GOT3 (cell line): ENCODE measurements around the gene DYNLL1.
A peak's percentile ranks its signal among the peaks of the same experiment; 100 is the strongest.
"Not testable (repeated sequence)": the region's sequence is repeated elsewhere in the genome, so short reads cannot be mapped to it uniquely, and the experiment has no call there.

Experiments
- DNase-seq: peaks from one replicate; lab custom pipeline; 2025; ENCODE audit warnings: mixed read lengths; lab: John Stamatoyannopoulos, UW

DYNLL1 gene

DNA sequence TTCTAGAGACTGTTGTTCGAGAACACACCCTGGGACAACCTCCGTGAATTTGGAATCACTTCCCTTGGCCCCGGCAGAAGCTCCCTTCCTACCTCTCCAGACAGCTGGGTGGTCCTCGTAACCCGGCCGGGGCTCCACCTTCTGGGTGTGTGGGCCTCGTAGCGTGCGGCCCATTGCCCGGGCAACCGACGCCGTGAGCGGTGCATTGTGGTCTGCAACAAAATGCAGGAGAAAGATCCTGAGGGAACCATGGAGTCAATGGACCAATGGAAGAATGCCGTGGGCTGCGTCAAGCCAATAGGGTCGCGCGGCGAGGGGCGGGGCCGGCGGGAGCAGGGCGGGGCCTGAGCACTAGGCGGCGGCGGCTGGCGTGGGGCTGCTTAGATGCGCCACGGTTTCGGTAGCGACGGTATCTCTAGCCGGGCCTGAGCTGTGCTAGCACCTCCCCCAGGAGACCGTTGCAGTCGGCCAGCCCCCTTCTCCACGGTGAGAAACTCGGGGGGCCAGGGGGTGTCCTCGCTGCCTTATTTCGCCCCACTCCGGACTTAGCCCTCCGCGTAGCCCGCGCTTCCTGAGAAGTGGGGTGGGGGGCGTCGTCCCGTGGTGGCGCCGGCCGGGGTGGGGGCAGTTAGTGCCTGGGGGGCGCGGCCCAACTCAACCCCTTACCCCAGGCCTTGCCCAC lies at the start of gene DYNLL1:
TSS of gene DYNLL1 (plus strand) at position 383 of the 682 bp plus-strand sequence. CDS start 309 bp downstream, outside the sequence.
- DNase-seq: peak; percentile 95

DNA sequence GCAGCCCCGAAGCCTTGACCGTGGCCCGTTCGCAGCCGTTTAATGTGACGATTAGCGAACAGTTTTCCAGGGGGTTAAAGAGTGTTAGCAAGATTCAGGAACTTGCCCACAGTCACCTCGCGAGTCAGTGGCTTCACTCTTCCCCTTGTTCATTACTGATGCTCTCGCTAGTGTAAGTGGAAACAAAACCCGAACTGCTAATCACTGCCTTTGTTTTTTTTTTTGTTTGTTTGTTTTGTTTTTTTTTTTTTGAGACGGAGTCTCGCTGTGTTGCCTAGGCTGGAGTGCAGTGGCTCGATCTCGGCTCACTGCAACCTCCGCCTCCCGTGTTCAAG lies 49.1 kb upstream of the DYNLL1 start:
- DNase-seq: not testable (repeated sequence)

- DNase-seq: no peak
These were observed 47.9 kb upstream of the DYNLL1 start for GRCh38 chr12:120447992-120448391.

- not testable (repeated sequence) for DNase-seq
These were observed 43.4 kb upstream of the DYNLL1 start for GRCh38 chr12:120452524-120452923.

DNA sequence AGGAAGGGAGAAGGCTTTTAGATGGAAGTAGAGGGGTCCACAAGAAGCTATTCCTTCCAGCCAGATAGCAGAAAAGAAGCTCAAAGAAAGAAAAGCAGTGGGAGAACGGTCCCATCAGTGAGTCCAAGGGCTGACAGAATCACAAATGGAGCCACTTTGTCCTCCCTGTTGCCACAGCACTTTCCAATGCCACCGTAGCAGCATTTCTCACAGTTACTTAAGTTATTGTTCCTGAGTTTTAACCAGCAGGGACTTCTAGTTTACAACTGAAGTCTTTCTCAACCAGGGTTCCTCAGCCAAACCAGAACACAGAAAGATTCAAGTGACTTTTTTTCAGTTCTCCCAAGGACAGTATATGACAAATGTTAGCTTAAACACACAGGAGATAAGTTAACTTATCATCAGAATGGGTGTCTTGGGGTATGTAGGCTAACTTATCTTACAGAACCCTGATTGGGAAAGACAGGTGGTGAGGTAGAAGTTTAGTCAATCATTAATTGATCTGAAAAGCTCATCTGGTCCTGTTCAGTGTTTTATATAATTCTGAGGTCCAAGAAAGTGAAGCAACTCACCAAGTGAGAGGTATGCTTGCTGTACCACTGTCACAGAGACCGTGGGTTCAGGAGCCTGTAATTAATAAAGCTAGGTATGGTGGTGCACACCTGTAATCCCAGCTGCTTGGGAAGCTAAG lies 42.7 kb upstream of the DYNLL1 start:
- DNase-seq: no peak

GRCh38 chr12:120453977-120454376 lies 41.9 kb upstream of the DYNLL1 start:
- no peak for DNase-seq

DNA sequence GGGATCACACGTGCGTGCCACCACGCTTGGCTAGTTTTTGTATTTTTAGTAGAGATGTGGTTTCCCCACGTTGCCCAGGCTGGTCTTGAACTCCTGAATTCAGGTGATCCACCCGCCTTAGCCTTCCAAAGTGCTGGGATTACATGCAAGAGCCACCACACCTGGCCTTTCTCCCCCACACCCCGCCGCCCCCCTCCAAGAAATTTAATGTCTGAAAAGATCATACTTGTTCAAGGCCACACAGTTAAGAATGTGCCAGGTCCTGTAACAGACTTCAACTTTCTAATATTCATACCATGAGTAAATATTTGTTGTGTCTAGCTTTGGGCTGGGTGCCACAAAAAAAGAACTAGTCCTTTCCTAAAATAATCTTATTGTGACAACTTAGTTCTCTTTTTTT lies 40.6 kb upstream of the DYNLL1 start:
- DNase-seq: no peak

- DNase-seq: no peak
These were observed 38.8 kb upstream of the DYNLL1 start for GRCh38 chr12:120457133-120457532.

DNA sequence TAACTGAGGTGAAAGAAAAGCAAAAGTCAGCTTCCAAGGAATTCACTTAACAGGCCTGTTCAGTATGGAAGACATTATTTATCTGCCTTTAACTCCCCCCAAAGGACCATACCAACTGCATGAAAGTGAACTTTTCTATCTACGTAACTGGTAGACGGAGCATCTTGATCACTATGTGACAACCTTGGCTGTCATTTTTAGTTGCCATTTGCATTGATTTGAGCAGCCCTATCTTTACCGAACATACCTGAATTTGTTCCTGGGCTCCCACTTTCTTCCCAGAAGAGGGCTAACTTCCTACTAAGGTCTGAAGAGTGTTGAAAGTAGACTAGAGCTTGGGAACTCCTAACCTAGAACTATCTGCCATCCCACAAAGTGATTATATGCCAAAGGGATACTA lies 35.8 kb upstream of the DYNLL1 start:
- no peak for DNase-seq

DNA sequence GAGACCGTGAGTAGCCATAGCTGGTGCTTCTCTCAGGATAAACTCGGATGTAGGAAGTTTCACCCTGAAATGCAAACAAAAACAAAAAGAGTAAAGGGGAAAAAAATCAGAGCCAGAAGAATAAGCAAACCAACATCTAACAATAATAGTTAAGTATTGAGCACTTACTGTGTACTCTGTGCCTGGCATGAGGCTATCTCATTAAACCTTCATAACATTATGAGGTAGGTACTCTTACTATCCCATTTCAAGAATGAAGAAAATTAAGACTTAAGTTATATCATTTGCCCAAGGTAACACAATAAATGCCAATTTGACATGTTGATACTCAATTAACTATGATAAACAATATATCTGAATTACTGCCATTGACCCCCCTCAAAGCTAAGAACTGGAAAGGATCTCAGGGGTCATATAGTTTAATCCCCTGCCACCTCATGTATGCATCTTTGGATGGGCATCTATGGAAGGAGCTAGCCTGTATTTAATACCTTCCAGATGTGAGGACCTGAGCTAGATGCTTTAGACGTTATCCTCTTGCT lies 33.7 kb upstream of the DYNLL1 start:
- DNase-seq: no peak

DNA sequence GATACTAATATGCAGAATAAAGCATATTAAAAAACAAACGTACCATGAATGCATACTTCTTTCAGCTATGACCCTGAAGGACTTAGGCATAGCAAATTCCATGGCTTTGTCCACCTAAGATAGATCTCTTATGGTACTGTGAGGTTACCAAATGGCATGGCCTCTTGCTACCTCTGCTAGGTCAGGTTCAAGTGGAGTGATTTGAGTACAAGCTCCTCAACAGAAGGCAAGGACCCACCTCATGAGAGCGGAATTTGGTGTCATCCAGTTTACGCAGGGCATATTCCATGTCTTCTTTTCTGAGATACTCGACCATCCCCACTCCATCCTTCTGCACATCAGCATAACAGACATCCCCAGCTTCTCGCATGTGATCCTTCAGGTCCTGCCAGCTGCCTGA lies 32.2 kb upstream of the DYNLL1 start:
- no peak for DNase-seq

- DNase-seq: no peak
These were observed 30.2 kb upstream of the DYNLL1 start for GRCh38 chr12:120465756-120466155.

DNA sequence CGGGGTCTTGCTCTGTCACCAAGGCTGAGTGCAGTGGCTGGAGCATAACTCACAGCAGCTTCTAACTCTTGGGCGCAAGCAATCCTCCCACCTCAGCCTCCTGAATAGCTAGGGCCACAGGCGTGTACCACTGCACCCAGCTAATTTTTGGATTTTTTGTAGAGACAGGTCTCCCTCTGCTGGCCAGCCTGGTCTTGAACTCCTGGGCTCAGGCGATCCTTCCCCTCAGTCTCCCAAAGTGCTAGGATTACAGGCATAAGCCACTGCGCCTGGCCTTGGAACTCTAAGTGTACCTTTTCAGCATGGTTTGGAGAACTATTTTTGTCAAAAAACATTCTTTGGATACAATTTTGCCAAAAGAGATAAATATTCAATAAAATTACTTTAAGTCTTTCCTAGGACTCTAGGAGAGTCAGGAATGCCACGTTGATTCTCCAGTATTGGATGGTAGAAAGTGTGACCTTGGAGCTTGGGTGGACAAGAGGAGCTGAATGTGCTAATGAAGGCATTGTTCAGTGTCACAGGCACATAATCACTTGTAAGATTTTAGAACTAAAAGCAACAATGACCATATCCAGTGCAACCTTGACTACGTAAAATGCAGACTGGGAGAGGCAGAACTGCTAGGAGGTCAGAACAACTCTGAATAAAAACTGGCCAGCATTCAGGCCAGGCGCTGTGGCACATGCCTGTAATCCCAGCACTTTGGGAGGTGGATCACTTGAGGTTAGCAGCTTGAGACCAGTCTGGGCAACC lies 29.2 kb upstream of the DYNLL1 start:
- no peak for DNase-seq

DNA sequence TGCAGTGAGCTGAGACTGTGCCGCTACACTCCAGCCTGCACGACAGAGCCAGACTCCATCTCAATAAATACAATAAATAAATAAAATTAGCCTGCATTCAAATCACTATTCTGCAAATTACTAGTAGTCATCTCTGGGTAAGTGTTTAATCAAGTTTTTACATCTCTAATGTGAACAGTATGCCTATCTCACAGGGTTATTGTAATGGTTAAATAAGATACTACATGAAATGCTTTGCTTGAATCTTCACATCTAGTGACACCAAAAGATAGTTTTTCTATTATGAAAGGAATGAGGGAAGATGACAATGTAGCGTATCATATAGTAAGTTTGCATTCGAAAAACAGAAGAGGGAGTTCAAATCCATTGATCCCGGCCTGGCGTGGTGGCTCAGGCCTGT lies 28.5 kb upstream of the DYNLL1 start:
- DNase-seq: no peak

DNA sequence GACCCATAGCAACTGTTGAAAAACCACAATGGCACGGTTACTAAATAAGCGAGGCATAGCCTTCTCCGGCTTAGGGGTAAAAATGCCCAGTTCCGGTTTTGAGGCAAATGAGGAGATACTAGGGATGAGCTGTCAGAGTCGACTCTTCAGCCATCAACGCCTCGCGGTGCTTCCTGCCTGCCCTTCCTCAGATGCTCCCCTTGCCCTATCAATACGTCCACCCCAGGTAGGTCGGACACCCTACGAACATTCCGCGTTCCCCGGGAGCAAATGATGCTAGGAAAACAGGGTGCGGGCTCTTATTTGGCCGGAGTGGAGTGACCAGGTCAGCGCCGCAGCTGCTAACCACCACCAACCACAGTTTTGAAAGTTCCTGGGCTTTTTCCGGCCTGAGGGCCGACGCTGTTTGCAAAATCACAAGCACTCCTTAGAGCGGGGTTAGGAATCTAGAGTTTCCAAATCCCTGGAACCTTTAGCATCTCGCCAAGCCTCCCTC lies 27.5 kb upstream of the DYNLL1 start:
- no peak for DNase-seq

DNA sequence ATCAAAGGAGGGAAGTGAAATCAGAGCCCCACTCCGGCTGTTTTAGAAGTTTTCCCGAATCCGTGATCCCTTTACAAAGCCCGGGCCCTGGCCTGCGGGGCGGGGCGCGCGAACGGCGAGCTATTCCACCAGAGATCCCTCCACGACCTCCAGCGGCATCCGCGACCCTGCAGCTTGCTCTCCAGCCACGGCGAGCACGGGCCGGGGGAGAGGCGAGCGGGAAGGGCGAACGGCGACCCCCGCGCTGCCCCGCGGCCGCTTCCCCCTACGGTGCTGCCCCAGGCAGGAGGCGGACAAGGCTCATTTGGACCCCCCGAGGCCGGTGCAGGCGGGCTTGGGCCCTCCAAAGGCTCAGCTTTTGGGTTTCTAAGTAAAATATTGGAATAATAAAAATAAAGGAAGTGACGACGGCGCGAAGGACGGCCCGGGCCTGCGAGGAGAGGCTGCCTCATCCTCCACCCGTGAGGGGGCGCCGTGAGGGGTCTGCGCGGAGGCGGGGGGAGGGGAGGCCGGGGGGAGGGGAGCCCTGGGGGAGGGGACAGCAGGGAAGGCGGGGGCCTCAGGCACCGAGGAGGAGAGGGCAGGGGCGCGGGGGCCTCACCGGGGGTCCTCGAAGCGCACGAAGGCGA lies 27.0 kb upstream of the DYNLL1 start:
- DNase-seq: no peak

GRCh38 chr12:120469450-120470149 lies 26.3 kb upstream of the DYNLL1 start, which contains the start of gene SRSF9:
Gene SRSF9, minus strand, starts transcription at chr12:120469748. Its CDS starts 139 bp downstream, at chr12:120469609.
- DNase-seq: peak; percentile 84

GRCh38 chr12:120470150-120470784 lies 25.6 kb upstream of the DYNLL1 start:
- DNase-seq: no peak

DNA sequence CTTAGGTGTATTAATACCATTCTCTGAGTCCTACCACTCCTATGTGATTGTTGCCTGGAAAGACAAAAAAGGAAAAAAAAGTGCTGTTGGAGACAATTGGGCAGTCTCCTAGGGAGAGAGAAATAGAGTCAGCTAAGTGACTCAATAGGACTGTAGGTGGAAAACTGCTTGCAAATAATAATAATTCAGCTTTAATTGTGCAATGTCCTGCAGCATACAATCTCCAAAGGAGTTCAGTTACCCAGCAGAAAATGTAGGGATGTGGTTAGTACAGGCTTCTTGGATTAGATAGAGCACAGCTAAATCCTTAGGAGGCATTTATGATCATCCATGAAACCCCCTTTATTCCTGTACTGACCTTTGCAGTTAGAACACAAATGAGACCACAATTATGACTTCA lies 23.4 kb upstream of the DYNLL1 start:
- DNase-seq: no peak

DNA sequence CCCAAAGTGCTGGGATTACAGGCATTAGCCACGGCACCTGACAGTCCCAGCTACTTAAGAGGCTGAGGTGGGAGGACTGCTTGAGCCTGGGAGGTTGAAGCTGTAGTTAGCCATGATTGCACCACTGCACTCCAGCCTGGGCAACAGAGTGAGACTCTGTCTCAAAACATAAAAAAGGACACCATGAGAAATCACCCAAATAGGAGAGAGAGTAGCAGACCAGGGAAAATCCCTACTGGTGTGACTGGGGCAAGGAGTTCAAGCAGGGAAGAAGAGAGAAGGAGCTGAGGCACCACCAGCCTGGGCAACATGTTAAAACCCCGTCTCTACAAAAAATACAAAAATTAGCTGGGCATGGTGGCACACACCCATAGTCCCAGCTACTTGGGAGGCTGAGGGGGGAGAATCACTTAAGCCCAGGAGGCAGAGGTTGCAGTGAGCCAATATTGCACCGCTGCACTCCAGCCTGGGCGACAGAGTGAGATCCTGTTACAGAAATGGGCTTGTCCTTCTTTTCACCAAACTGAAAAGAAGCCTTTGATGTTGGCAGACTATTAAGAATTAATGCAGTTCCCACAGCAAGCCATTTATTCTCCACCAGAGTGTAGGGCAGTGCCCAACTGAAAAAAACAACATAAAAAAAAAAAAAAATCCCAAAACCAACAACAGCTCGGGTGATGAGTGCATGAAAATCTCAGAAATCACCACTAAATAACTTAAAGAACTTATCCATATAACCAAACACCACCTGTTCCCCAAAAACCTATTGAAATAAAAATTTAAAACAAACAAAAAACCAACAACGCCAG lies 21.9 kb upstream of the DYNLL1 start:
- DNase-seq: no peak
